ENCODE data around the gene TMEM33.
"Not testable (repeated sequence)": the region's sequence is repeated elsewhere in the genome, so short reads cannot be mapped to it uniquely, and the experiment has no call there.

TMEM33 gene
- 144 to 475 (median 308) reads per million in 18 experiments for total RNA-seq

GRCh38 chr4:41934901-41935651, at the start of gene TMEM33:
TMEM33 (plus strand) TSS chr4:41935429; CDS start chr4:41935485, 56 bp downstream.
- DNase-seq: peak; percentile 92 to 94

- DNase-seq: no peak
These were observed 49.8 kb upstream of the TMEM33 start for GRCh38 chr4:41885456-41885855.

GRCh38 chr4:41887277-41887676, 48.0 kb upstream of the TMEM33 start:
- no peak for DNase-seq

GRCh38 chr4:41887821-41888686, 47.2 kb upstream of the TMEM33 start:
- DNase-seq: peak; percentile 47 to 51

- DNase-seq: no peak
These were observed 46.5 kb upstream of the TMEM33 start for GRCh38 chr4:41888687-41889074.

- DNase-seq: no peak
These were observed 45.9 kb upstream of the TMEM33 start for GRCh38 chr4:41889317-41889716.

GRCh38 chr4:41890085-41890484, 45.1 kb upstream of the TMEM33 start:
- DNase-seq: no peak

- no peak for DNase-seq
These were observed 38.6 kb upstream of the TMEM33 start for GRCh38 chr4:41896648-41897047.

GRCh38 chr4:41897698-41898097, 37.5 kb upstream of the TMEM33 start:
- no peak for DNase-seq

GRCh38 chr4:41909136-41909535, 26.1 kb upstream of the TMEM33 start:
- not testable (repeated sequence) for DNase-seq

- no peak for DNase-seq
These were observed 22.7 kb upstream of the TMEM33 start for GRCh38 chr4:41912546-41912945.

GRCh38 chr4:41913509-41913908, 21.7 kb upstream of the TMEM33 start:
- no peak for DNase-seq

GRCh38 chr4:41918278-41918677, 17.0 kb upstream of the TMEM33 start:
- no peak for DNase-seq

GRCh38 chr4:41920416-41920815, 14.8 kb upstream of the TMEM33 start:
- peak; percentile 36 to 59 for DNase-seq

GRCh38 chr4:41921476-41921875, 13.8 kb upstream of the TMEM33 start:
- no peak for DNase-seq

- DNase-seq: no peak
These were observed 7.3 kb upstream of the TMEM33 start for GRCh38 chr4:41927796-41928499.

- DNase-seq: no peak
These were observed 4.9 kb upstream of the TMEM33 start for GRCh38 chr4:41930139-41930831.

- DNase-seq: no peak
These were observed 2.2 kb upstream of the TMEM33 start for GRCh38 chr4:41932988-41933387.

- DNase-seq: peak; percentile 94 to 96
These were observed 1.2 kb upstream of the TMEM33 start for GRCh38 chr4:41933997-41934503.

GRCh38 chr4:41934514-41934900, 722 bp upstream of the TMEM33 start:
- DNase-seq: peak; percentile 69 to 91

- peak; percentile 65 to 77 for DNase-seq
These were observed 408 bp downstream of the TMEM33 start for GRCh38 chr4:41935652-41936021.

- DNase-seq: peak; percentile 76 to 88
These were observed 3.9 kb downstream of the TMEM33 start for GRCh38 chr4:41939016-41939626.
